ENCODE data around the gene DGKH.
A peak's percentile ranks its signal among the peaks of the same experiment; 100 is the strongest.

The DGKH gene

GRCh38 chr13:42233726-42234125 lies 185.3 kb downstream of the DGKH start:
- CTCF ChIA-PET = interaction anchor here (0.5 kb wide), 1 partner anchor 360 kb away, joined by 3 read pairs; no protein-coding TSS in a partner anchor

GRCh38 chr13:42239161-42239560 lies 190.7 kb downstream of the DGKH start:
- WGBS (ENCODE audit: insufficient coverage) = no CpG with 5 or more reads among the region's 1 CpG
- ChIA-PET POLR2A (no interaction called here), CTCF (no interaction called here)
- Histone ChIP-seq H3K9me3 (ENCODE audit: control extremely low read depth in 1 of 5, control insufficient read depth in 4 of 5, insufficient read depth in 2 of 5, low read depth in 1 of 5, low read length in 4 of 5) (peaks cover 0 to 1% (median 0%) of the 10 kb centered on the region in 5 experiments), H3K4me3 (ENCODE audit: control insufficient read depth in 1 of 7, extremely low read depth in 1 of 7, insufficient read depth in 4 of 7, low read depth in 2 of 7, low read length in 6 of 7) (no peak overlapping the region), H3K27ac (ENCODE audit: insufficient read depth in 1 of 2, low read depth in 1 of 2, low read length in 2 of 2, poor library complexity in 1 of 2, severe bottlenecking in 2 of 2) (no peak overlapping the region), H3K36me3 (ENCODE audit: control insufficient read depth in 4 of 4, insufficient read depth in 4 of 4, low read length in 3 of 4) (no peaks in the 10 kb centered on the region), H3K4me1 (ENCODE audit: control extremely low read depth in 1 of 4, control insufficient read depth in 4 of 4, insufficient read depth in 4 of 4, low read length in 3 of 4) (no peaks in the 10 kb centered on the region), H3K27me3 (replicated peaks in 2 of 5; ENCODE audit: control insufficient read depth in 4 of 5, insufficient read depth in 5 of 5, low read length in 4 of 5) (no peaks in the 10 kb centered on the region)
- DNase-seq = no peak

More at GRCh38 chr13:42233726-42234125, 185.3 kb downstream of the DGKH start:
- WGBS (ENCODE audit: insufficient coverage) = no CpG with 5 or more reads among the region's 1 CpG
- H3K27ac ChIP-seq (ENCODE audit: insufficient read depth in 1 of 2, low read depth in 1 of 2, low read length in 2 of 2, poor library complexity in 1 of 2, severe bottlenecking in 2 of 2) = no peak overlapping the region
- no peaks in the 10 kb centered on the region for H3K27me3 ChIP-seq (replicated peaks in 2 of 5; ENCODE audit: control insufficient read depth in 4 of 5, insufficient read depth in 5 of 5, low read length in 4 of 5)
- H3K9me3 ChIP-seq (ENCODE audit: control extremely low read depth in 1 of 5, control insufficient read depth in 4 of 5, insufficient read depth in 2 of 5, low read depth in 1 of 5, low read length in 4 of 5) = peaks cover 0 to 1% (median 0%) of the 10 kb centered on the region in 5 experiments
- POLR2A ChIA-PET = no interaction called here
- no peak for DNase-seq
- H3K36me3 ChIP-seq (ENCODE audit: control insufficient read depth in 4 of 4, insufficient read depth in 4 of 4, low read length in 3 of 4) = no peaks in the 10 kb centered on the region
- no peak overlapping the region for H3K4me3 ChIP-seq (ENCODE audit: control insufficient read depth in 1 of 7, extremely low read depth in 1 of 7, insufficient read depth in 4 of 7, low read depth in 2 of 7, low read length in 6 of 7)
- H3K4me1 ChIP-seq (ENCODE audit: control extremely low read depth in 1 of 4, control insufficient read depth in 4 of 4, insufficient read depth in 4 of 4, low read length in 3 of 4) = no peaks in the 10 kb centered on the region

GRCh38 chr13:42239644-42240043 lies 191.2 kb downstream of the DGKH start:
- H3K4me1 ChIP-seq (ENCODE audit: control extremely low read depth in 1 of 4, control insufficient read depth in 4 of 4, insufficient read depth in 4 of 4, low read length in 3 of 4) = no peaks in the 10 kb centered on the region
- DNase-seq = no peak
- H3K36me3 ChIP-seq (ENCODE audit: control insufficient read depth in 4 of 4, insufficient read depth in 4 of 4, low read length in 3 of 4) = no peaks in the 10 kb centered on the region
- peaks cover 0 to under 1% (median 0%) of the 10 kb centered on the region in 5 experiments for H3K9me3 ChIP-seq (ENCODE audit: control extremely low read depth in 1 of 5, control insufficient read depth in 4 of 5, insufficient read depth in 2 of 5, low read depth in 1 of 5, low read length in 4 of 5)
- H3K27me3 ChIP-seq (replicated peaks in 2 of 5; ENCODE audit: control insufficient read depth in 4 of 5, insufficient read depth in 5 of 5, low read length in 4 of 5) = no peaks in the 10 kb centered on the region
- POLR2A ChIA-PET = no interaction called here
- no peak overlapping the region for H3K4me3 ChIP-seq (ENCODE audit: control insufficient read depth in 1 of 7, extremely low read depth in 1 of 7, insufficient read depth in 4 of 7, low read depth in 2 of 7, low read length in 6 of 7)
- CTCF ChIA-PET = no interaction called here
- no peak overlapping the region for H3K27ac ChIP-seq (ENCODE audit: insufficient read depth in 1 of 2, low read depth in 1 of 2, low read length in 2 of 2, poor library complexity in 1 of 2, severe bottlenecking in 2 of 2)

DNA sequence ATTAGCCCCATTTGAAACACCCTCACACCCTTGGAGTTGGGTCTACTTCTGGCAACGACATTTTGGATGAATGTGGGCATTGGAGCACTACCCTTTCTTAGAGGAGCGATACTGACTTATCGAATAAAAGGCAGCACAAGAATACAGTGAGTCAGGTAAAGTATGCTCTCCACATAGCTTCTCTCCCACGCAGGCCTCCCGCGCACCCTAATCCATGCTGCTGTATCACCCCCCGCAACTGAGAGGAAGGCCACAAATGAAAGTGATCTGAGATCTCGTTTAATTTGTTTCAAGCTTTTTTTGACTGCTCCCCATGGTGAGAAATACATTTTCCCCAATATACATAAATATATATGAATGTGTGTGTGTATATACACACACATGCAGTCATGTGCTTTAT lies 198.1 kb downstream of the DGKH start:
- ChIA-PET POLR2A (no interaction called here), CTCF (no interaction called here)
- no peaks in the 10 kb centered on the region for H3K9me3 ChIP-seq (ENCODE audit: control extremely low read depth in 1 of 5, control insufficient read depth in 4 of 5, insufficient read depth in 2 of 5, low read depth in 1 of 5, low read length in 4 of 5)
- no peaks in the 10 kb centered on the region for H3K36me3 ChIP-seq (ENCODE audit: control insufficient read depth in 4 of 4, insufficient read depth in 4 of 4, low read length in 3 of 4)
- H3K27me3 ChIP-seq (replicated peaks in 2 of 5; ENCODE audit: control insufficient read depth in 4 of 5, insufficient read depth in 5 of 5, low read length in 4 of 5) = no peaks in the 10 kb centered on the region
- H3K4me1 ChIP-seq (ENCODE audit: control extremely low read depth in 1 of 4, control insufficient read depth in 4 of 4, insufficient read depth in 4 of 4, low read length in 3 of 4) = no peaks in the 10 kb centered on the region
- H3K27ac ChIP-seq (ENCODE audit: insufficient read depth in 1 of 2, low read depth in 1 of 2, low read length in 2 of 2, poor library complexity in 1 of 2, severe bottlenecking in 2 of 2) = no peak overlapping the region
- no peak overlapping the region for H3K4me3 ChIP-seq (ENCODE audit: control insufficient read depth in 1 of 7, extremely low read depth in 1 of 7, insufficient read depth in 4 of 7, low read depth in 2 of 7, low read length in 6 of 7)
- 94% methylated on average over 6 of the region's 8 CpGs for WGBS (ENCODE audit: insufficient coverage)
- no peak for DNase-seq

GRCh38 chr13:42247883-42248282 lies 199.4 kb downstream of the DGKH start:
- Histone ChIP-seq H3K27me3 (replicated peaks in 2 of 5; ENCODE audit: control insufficient read depth in 4 of 5, insufficient read depth in 5 of 5, low read length in 4 of 5) (no peaks in the 10 kb centered on the region), H3K4me3 (ENCODE audit: control insufficient read depth in 1 of 7, extremely low read depth in 1 of 7, insufficient read depth in 4 of 7, low read depth in 2 of 7, low read length in 6 of 7) (no peak overlapping the region), H3K4me1 (ENCODE audit: control extremely low read depth in 1 of 4, control insufficient read depth in 4 of 4, insufficient read depth in 4 of 4, low read length in 3 of 4) (no peaks in the 10 kb centered on the region), H3K9me3 (ENCODE audit: control extremely low read depth in 1 of 5, control insufficient read depth in 4 of 5, insufficient read depth in 2 of 5, low read depth in 1 of 5, low read length in 4 of 5) (no peaks in the 10 kb centered on the region), H3K36me3 (ENCODE audit: control insufficient read depth in 4 of 4, insufficient read depth in 4 of 4, low read length in 3 of 4) (no peaks in the 10 kb centered on the region), H3K27ac (ENCODE audit: insufficient read depth in 1 of 2, low read depth in 1 of 2, low read length in 2 of 2, poor library complexity in 1 of 2, severe bottlenecking in 2 of 2) (no peak overlapping the region)
- CTCF ChIA-PET = no interaction called here
- WGBS (ENCODE audit: insufficient coverage) = 100% methylated on average over 2 of the region's 2 CpGs
- no peak for DNase-seq
- POLR2A ChIA-PET = no interaction called here

DNA sequence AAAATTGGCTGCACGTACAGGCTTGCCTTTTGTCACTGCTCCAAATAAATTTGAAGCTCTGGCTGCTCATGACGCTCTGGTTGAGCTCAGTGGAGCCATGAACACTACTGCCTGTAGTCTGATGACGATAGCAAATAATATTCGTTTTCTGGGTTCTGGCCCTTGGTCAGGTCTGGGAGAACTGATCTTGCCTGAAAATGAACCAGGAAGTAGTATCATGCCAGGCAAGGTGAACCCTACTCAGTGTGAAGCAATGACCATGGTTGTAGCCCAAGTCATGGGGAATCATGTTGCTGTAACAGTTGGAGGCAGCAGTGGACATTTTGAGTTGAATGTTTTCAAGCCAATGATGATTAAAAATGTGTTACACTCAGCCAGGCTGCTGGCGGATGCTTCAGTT lies 207.4 kb downstream of the DGKH start:
- POLR2A ChIA-PET = no interaction called here
- Histone ChIP-seq H3K36me3 (ENCODE audit: control insufficient read depth in 4 of 4, insufficient read depth in 4 of 4, low read length in 3 of 4) (no peaks in the 10 kb centered on the region), H3K4me1 (ENCODE audit: control extremely low read depth in 1 of 4, control insufficient read depth in 4 of 4, insufficient read depth in 4 of 4, low read length in 3 of 4) (no peaks in the 10 kb centered on the region), H3K9me3 (ENCODE audit: control extremely low read depth in 1 of 5, control insufficient read depth in 4 of 5, insufficient read depth in 2 of 5, low read depth in 1 of 5, low read length in 4 of 5) (no peaks in the 10 kb centered on the region), H3K27ac (ENCODE audit: insufficient read depth in 1 of 2, low read depth in 1 of 2, low read length in 2 of 2, poor library complexity in 1 of 2, severe bottlenecking in 2 of 2) (no peak overlapping the region), H3K4me3 (ENCODE audit: control insufficient read depth in 1 of 7, extremely low read depth in 1 of 7, insufficient read depth in 4 of 7, low read depth in 2 of 7, low read length in 6 of 7) (no peak overlapping the region), H3K27me3 (replicated peaks in 2 of 5; ENCODE audit: control insufficient read depth in 4 of 5, insufficient read depth in 5 of 5, low read length in 4 of 5) (no peaks in the 10 kb centered on the region)
- no peak for DNase-seq
- 100% methylated on average over 5 of the region's 5 CpGs for WGBS (ENCODE audit: insufficient coverage)
- CTCF ChIA-PET = no interaction called here

DNA sequence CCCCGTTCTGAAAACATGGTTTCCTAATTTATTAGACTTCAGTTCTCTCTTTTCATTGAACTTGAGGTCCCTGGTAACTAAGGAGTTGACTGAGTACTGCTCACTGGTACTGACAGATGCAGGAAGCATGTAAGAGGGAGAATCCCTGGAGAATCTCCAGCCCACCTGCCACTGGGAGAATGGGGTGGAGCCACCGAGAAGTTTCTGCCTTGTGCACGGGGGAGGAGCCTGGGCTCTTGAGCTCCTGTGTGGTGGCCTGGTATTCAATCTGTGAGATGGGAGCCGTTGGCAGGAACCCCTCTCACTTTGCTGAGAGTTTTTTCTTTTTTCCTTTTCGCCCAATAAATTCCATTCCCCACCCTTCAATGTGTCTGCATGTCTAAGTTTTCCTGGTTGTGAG lies 210.3 kb downstream of the DGKH start:
- H3K4me1 ChIP-seq (ENCODE audit: control extremely low read depth in 1 of 4, control insufficient read depth in 4 of 4, insufficient read depth in 4 of 4, low read length in 3 of 4) = no peaks in the 10 kb centered on the region
- DNase-seq = no peak
- 100% methylated on average over 4 of the region's 5 CpGs for WGBS (ENCODE audit: insufficient coverage)
- H3K27ac ChIP-seq (ENCODE audit: insufficient read depth in 1 of 2, low read depth in 1 of 2, low read length in 2 of 2, poor library complexity in 1 of 2, severe bottlenecking in 2 of 2) = peak overlapping the region in 1 of 2 experiments; percentile 28
- ChIA-PET POLR2A (no interaction called here), CTCF (no interaction called here)
- no peaks in the 10 kb centered on the region for H3K9me3 ChIP-seq (ENCODE audit: control extremely low read depth in 1 of 5, control insufficient read depth in 4 of 5, insufficient read depth in 2 of 5, low read depth in 1 of 5, low read length in 4 of 5)
- no peaks in the 10 kb centered on the region for H3K36me3 ChIP-seq (ENCODE audit: control insufficient read depth in 4 of 4, insufficient read depth in 4 of 4, low read length in 3 of 4)
- H3K4me3 ChIP-seq (ENCODE audit: control insufficient read depth in 1 of 7, extremely low read depth in 1 of 7, insufficient read depth in 4 of 7, low read depth in 2 of 7, low read length in 6 of 7) = no peak overlapping the region
- H3K27me3 ChIP-seq (replicated peaks in 2 of 5; ENCODE audit: control insufficient read depth in 4 of 5, insufficient read depth in 5 of 5, low read length in 4 of 5) = no peaks in the 10 kb centered on the region
